Jurkat, Clone E6-1 (cell line): ENCODE results near the gene MAF.
A peak's percentile ranks its signal among the peaks of the same experiment; 100 is the strongest.

ENCODE experiments used
- DNase-seq: peaks from one replicate; pipeline ENCODE4 v3.0.0-alpha.2; 2011; ENCODE audit warnings: low read depth, low spot score
- H3K4me3 ChIP-seq: 2 replicates; pipeline ENCODE4 v1.5.1; 2011; ENCODE audit warnings: mild to moderate bottlenecking, low read length, control low read depth, moderate library complexity

The MAF gene

GRCh38 chr16:79618041-79618691 lies 17.6 kb upstream of the MAF start:
- DNase-seq, result no peak
- no peak overlapping the region for H3K4me3 ChIP-seq

- DNase-seq, result no peak
- H3K4me3 ChIP-seq, result no peak overlapping the region
Measured at GRCh38 chr16:79613009-79613408, 12.5 kb upstream of the MAF start.

- DNase-seq, result no peak
- H3K4me3 ChIP-seq, result no peak overlapping the region
Measured at GRCh38 chr16:79612207-79612606, 11.7 kb upstream of the MAF start.

GRCh38 chr16:79610771-79611170 lies 10.2 kb upstream of the MAF start:
- DNase-seq, result no peak
- H3K4me3 ChIP-seq, result no peak overlapping the region

GRCh38 chr16:79609861-79610260 lies 9.3 kb upstream of the MAF start:
- DNase-seq, result no peak
- H3K4me3 ChIP-seq, result no peak overlapping the region

GRCh38 chr16:79608976-79609375 lies 8.4 kb upstream of the MAF start:
- H3K4me3 ChIP-seq, result no peak overlapping the region
- DNase-seq, result no peak

GRCh38 chr16:79607587-79607986 lies 7.0 kb upstream of the MAF start:
- H3K4me3 ChIP-seq, result no peak overlapping the region
- no peak for DNase-seq

- no peak overlapping the region for H3K4me3 ChIP-seq
- no peak for DNase-seq
Measured at GRCh38 chr16:79605999-79606398, 5.5 kb upstream of the MAF start.

GRCh38 chr16:79603055-79603454 lies 2.5 kb upstream of the MAF start:
- no peak for DNase-seq
- H3K4me3 ChIP-seq, result no peak overlapping the region

GRCh38 chr16:79602628-79603014 lies 2.1 kb upstream of the MAF start:
- no peak overlapping the region for H3K4me3 ChIP-seq
- no peak for DNase-seq

- DNase-seq, result peak; percentile 51
- no peak overlapping the region for H3K4me3 ChIP-seq
Measured at GRCh38 chr16:79601931-79602627, 1.5 kb upstream of the MAF start.

- peak overlapping the region; percentile 45; the same call in 1 of the 2 replicates for H3K4me3 ChIP-seq
- DNase-seq, result no peak
Measured at GRCh38 chr16:79601092-79601930, 774 bp upstream of the MAF start.

GRCh38 chr16:79599837-79600637 lies 500 bp downstream of the MAF start:
- DNase-seq, result no peak
- H3K4me3 ChIP-seq, result peak overlapping the region; percentile 45

GRCh38 chr16:79599256-79599836 lies 1.2 kb downstream of the MAF start:
- no peak for DNase-seq
- H3K4me3 ChIP-seq, result no peak overlapping the region

GRCh38 chr16:79598348-79599181 lies 2.0 kb downstream of the MAF start:
- no peak overlapping the region for H3K4me3 ChIP-seq

GRCh38 chr16:79598063-79598347 lies 2.5 kb downstream of the MAF start:
- no peak overlapping the region for H3K4me3 ChIP-seq

More at GRCh38 chr16:79598348-79599181, 2.0 kb downstream of the MAF start:
- no peak for DNase-seq

GRCh38 chr16:79597277-79598062 lies 3.1 kb downstream of the MAF start:
- no peak overlapping the region for H3K4me3 ChIP-seq
- DNase-seq, result no peak

More at GRCh38 chr16:79598063-79598347, 2.5 kb downstream of the MAF start:
- DNase-seq, result no peak
